Liver (tissue), 9 donors: Measurements from ENCODE around the gene ZNF615. TPM values are rescaled to one million over a fixed set of nuclear protein-coding genes. Genes with fewer than 3 reads are reported as not detected.

Experiments used
- DNase-seq: peaks from one replicate; pipeline ENCODE4 v3.0.0-alpha.2; 2017; ENCODE audit warnings: low spot score
- H3K27ac ChIP-seq, 2 donors: one replicate each; pipeline ENCODE4 v1.7.0; 2013; ENCODE audit warnings: inconsistent platforms in 2 of 2, low read length in 2 of 2, control low read depth in 1 of 2, low read depth in 1 of 2, mild to moderate bottlenecking in 1 of 2
- H3K27me3 ChIP-seq, 4 donors: one replicate each; pipeline versions ENCODE4 v1.6.1 to v1.7.0; 2013; ENCODE audit warnings: low read length in 3 of 4, inconsistent platforms in 1 of 4, mild to moderate bottlenecking in 1 of 4, moderate library complexity in 1 of 4; ENCODE audit not compliant: control insufficient read depth in 4 of 4, insufficient read depth in 4 of 4
- H3K36me3 ChIP-seq, 4 donors: one replicate each; pipeline versions ENCODE4 v1.6.1 to v1.7.0; 2013; ENCODE audit warnings: low read length in 3 of 4, mild to moderate bottlenecking in 3 of 4, low read depth in 1 of 4, moderate library complexity in 1 of 4; ENCODE audit not compliant: control insufficient read depth in 4 of 4, insufficient read depth in 3 of 4
- H3K4me1 ChIP-seq, 4 donors: one replicate each; pipeline versions ENCODE4 v1.6.1 to v1.7.0; 2013; ENCODE audit warnings: low read length in 3 of 4, mild to moderate bottlenecking in 3 of 4, moderate library complexity in 1 of 4; ENCODE audit not compliant: control insufficient read depth in 4 of 4, insufficient read depth in 4 of 4
- H3K4me3 ChIP-seq, 3 donors: one replicate each; pipeline versions ENCODE4 v1.6.1 to v1.7.0; 2013; ENCODE audit warnings: low read length in 3 of 3, control low read depth in 1 of 3, low read depth in 1 of 3, mild to moderate bottlenecking in 1 of 3
- H3K9ac ChIP-seq, 2 donors: one replicate each; pipeline ENCODE4 v1.7.0; 2013; ENCODE audit warnings: low read length in 2 of 2, mild to moderate bottlenecking in 2 of 2, moderate library complexity in 2 of 2, control low read depth in 1 of 2, low read depth in 1 of 2
- H3K9me3 ChIP-seq, 4 donors: one replicate each; pipeline versions ENCODE4 v1.6.1 to v1.7.0; 2013; ENCODE audit warnings: low read length in 3 of 4; ENCODE audit not compliant: control insufficient read depth in 4 of 4
- EGR1 ChIP-seq, 2 donors: IDR thresholded peaks; 2 replicates each; pipeline ENCODE4 v1.6.1; 2016 to 2018; ENCODE audit warnings: antibody characterized with exemption in 2 of 2, low read depth in 2 of 2
- FOXA1 ChIP-seq: IDR thresholded peaks from 2 replicates; pipeline ENCODE4 v1.6.1; 2016; ENCODE audit warnings: antibody characterized with exemption
- FOXA2 ChIP-seq: IDR thresholded peaks from 2 replicates; pipeline ENCODE4 v1.6.1; 2016; ENCODE audit warnings: antibody characterized with exemption
- HNF4A ChIP-seq, 2 donors: conservative IDR thresholded peaks; 2 replicates each; pipeline ENCODE4 v1.6.1; 2016; ENCODE audit warnings: antibody characterized with exemption in 2 of 2, mild to moderate bottlenecking in 2 of 2
- HNF4G ChIP-seq: IDR thresholded peaks from 2 replicates; pipeline ENCODE4 v1.6.1; 2016; ENCODE audit warnings: antibody characterized with exemption
- JUND ChIP-seq, 2 donors: IDR thresholded peaks; 2 replicates each; pipeline ENCODE4 v1.6.1; 2016; ENCODE audit warnings: antibody characterized with exemption in 2 of 2
- RAD21 ChIP-seq, 2 donors: IDR thresholded peaks; 2 replicates each; pipeline ENCODE4 v1.6.1; 2016; ENCODE audit warnings: antibody characterized with exemption in 2 of 2, mild to moderate bottlenecking in 2 of 2
- RXRA ChIP-seq, 2 donors: IDR thresholded peaks; 2 replicates each; pipeline ENCODE4 v1.6.1; 2017 to 2018; ENCODE audit warnings: antibody characterized with exemption in 2 of 2, mild to moderate bottlenecking in 1 of 2
- YY1 ChIP-seq: IDR thresholded peaks from 2 replicates; pipeline ENCODE4 v1.6.1; 2016; ENCODE audit warnings: antibody characterized with exemption, mild to moderate bottlenecking
- WGBS: extraction: QIAGEN DNeasy Blood & Tissue Kit; methylation state at CpG from one replicate; pipeline ENCODE4 v1.1.7; 2013; 5-methylcytosine and 5-hydroxymethylcytosine counted together
- polyA plus RNA-seq, 2 donors: library from polyadenylated mRNA; stranded (reverse) in 1 of 2; unstranded in 1 of 2; fragments of 200-250 nt in 1 of 2; fragments of >200 nt in 1 of 2; fragmentation: Nextera tagmentation in 1 of 2; extraction: Ambion mirVana in 1 of 2; gene quantifications; one replicate each; pipeline versions ENCODE4 v1.2.1 to v1.2.3, GENCODE V29; 2013 to 2015
- total RNA-seq, 2 donors: library from RNA; depleted of rRNA; stranded (reverse); fragments of >200 nt; gene quantifications; one replicate each; pipeline ENCODE4 v1.2.3, GENCODE V29; 2014
- TF ChIP-seq, protein P1 (sequence below): fragments of 150-350 bp; IDR thresholded peaks from 2 replicates; pipeline ENCODE4 v1.5.1; 2017; ENCODE audit warnings: improper control_type of control experiment, low read depth, low read length; ENCODE audit not compliant: missing input control
- TF ChIP-seq, protein P2 (sequence below): IDR thresholded peaks from 2 replicates; pipeline ENCODE4 v1.6.1; 2016; ENCODE audit warnings: antibody characterized with exemption, mild to moderate bottlenecking
- TF ChIP-seq, protein P3 (sequence below): IDR thresholded peaks from 2 replicates; pipeline ENCODE4 v1.6.1; 2016; ENCODE audit warnings: antibody characterized with exemption
- donor health status: healthy.
- donor health status: healthy.
- donor health status: healthy.
- donor health status: healthy.
- donor health status: healthy.

Gene ZNF615
- total and polyA plus RNA-seq, 4 donors, result 1.7 to 6.2 (median 2.9) TPM

DNA sequence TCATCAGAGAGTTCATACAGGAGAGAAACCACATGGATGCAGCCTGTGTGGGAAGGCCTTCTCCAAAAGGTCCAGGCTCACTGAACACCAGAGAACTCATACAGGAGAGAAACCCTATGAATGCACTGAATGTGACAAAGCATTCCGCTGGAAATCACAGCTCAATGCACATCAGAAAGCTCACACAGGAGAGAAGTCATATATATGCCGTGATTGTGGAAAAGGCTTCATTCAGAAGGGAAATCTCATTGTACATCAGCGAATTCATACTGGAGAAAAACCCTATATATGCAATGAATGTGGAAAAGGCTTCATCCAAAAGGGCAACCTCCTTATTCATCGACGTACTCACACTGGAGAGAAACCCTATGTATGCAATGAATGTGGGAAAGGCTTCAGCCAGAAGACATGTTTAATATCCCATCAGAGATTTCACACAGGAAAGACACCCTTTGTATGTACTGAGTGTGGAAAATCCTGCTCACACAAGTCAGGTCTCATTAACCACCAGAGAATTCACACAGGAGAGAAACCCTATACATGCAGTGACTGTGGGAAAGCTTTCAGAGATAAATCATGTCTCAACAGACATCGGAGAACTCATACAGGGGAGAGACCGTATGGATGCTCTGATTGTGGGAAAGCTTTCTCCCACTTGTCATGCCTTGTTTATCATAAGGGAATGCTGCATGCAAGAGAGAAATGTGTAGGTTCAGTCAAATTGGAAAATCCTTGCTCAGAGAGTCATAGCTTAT lies 63.0 kb downstream of the ZNF615 start:
- DNase-seq, result no peak
- Histone ChIP-seq H3K4me3 (peak overlapping the region in 2 of 3 donors; percentile 34 to 75), H3K36me3 (peaks cover 18 to 59% (median 53%) of the 10 kb centered on the region in 4 donors), H3K9me3 (peaks cover 63 to 96% (median 87%) of the 10 kb centered on the region in 4 donors), H3K27ac (no peak overlapping the region), H3K4me1 (no peaks in the 10 kb centered on the region), H3K27me3 (no peaks in the 10 kb centered on the region), H3K9ac (no peak overlapping the region)
- WGBS, result 98% methylated on average over 7 of the region's 7 CpGs
- no peak for TF ChIP-seq JUND (IDR thresholded peaks at IDR 0.05)
- TF ChIP-seq HNF4G, result no peak
- no peak for TF ChIP-seq HNF4A (conservative IDR thresholded peaks at IDR 0.05)
- TF ChIP-seq, protein P1, sequence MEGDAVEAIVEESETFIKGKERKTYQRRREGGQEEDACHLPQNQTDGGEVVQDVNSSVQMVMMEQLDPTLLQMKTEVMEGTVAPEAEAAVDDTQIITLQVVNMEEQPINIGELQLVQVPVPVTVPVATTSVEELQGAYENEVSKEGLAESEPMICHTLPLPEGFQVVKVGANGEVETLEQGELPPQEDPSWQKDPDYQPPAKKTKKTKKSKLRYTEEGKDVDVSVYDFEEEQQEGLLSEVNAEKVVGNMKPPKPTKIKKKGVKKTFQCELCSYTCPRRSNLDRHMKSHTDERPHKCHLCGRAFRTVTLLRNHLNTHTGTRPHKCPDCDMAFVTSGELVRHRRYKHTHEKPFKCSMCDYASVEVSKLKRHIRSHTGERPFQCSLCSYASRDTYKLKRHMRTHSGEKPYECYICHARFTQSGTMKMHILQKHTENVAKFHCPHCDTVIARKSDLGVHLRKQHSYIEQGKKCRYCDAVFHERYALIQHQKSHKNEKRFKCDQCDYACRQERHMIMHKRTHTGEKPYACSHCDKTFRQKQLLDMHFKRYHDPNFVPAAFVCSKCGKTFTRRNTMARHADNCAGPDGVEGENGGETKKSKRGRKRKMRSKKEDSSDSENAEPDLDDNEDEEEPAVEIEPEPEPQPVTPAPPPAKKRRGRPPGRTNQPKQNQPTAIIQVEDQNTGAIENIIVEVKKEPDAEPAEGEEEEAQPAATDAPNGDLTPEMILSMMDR, result no peak
- TF ChIP-seq FOXA1, result no peak
- no peak for TF ChIP-seq FOXA2
- TF ChIP-seq, protein P2, sequence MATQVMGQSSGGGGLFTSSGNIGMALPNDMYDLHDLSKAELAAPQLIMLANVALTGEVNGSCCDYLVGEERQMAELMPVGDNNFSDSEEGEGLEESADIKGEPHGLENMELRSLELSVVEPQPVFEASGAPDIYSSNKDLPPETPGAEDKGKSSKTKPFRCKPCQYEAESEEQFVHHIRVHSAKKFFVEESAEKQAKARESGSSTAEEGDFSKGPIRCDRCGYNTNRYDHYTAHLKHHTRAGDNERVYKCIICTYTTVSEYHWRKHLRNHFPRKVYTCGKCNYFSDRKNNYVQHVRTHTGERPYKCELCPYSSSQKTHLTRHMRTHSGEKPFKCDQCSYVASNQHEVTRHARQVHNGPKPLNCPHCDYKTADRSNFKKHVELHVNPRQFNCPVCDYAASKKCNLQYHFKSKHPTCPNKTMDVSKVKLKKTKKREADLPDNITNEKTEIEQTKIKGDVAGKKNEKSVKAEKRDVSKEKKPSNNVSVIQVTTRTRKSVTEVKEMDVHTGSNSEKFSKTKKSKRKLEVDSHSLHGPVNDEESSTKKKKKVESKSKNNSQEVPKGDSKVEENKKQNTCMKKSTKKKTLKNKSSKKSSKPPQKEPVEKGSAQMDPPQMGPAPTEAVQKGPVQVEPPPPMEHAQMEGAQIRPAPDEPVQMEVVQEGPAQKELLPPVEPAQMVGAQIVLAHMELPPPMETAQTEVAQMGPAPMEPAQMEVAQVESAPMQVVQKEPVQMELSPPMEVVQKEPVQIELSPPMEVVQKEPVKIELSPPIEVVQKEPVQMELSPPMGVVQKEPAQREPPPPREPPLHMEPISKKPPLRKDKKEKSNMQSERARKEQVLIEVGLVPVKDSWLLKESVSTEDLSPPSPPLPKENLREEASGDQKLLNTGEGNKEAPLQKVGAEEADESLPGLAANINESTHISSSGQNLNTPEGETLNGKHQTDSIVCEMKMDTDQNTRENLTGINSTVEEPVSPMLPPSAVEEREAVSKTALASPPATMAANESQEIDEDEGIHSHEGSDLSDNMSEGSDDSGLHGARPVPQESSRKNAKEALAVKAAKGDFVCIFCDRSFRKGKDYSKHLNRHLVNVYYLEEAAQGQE, result no peak
- TF ChIP-seq RAD21 (IDR thresholded peaks at IDR 0.05), result no peak
- no peak for TF ChIP-seq YY1
- TF ChIP-seq EGR1 (IDR thresholded peaks at IDR 0.05; ENCODE audit: low read depth in 2 of 2), result no peak
- TF ChIP-seq RXRA (IDR thresholded peaks at IDR 0.05), result no peak
- TF ChIP-seq, protein P3, sequence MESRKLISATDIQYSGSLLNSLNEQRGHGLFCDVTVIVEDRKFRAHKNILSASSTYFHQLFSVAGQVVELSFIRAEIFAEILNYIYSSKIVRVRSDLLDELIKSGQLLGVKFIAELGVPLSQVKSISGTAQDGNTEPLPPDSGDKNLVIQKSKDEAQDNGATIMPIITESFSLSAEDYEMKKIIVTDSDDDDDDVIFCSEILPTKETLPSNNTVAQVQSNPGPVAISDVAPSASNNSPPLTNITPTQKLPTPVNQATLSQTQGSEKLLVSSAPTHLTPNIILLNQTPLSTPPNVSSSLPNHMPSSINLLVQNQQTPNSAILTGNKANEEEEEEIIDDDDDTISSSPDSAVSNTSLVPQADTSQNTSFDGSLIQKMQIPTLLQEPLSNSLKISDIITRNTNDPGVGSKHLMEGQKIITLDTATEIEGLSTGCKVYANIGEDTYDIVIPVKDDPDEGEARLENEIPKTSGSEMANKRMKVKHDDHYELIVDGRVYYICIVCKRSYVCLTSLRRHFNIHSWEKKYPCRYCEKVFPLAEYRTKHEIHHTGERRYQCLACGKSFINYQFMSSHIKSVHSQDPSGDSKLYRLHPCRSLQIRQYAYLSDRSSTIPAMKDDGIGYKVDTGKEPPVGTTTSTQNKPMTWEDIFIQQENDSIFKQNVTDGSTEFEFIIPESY, result no peak

Other genes with a start within 250 kb of the ZNF615 start
- 1 to 10 TPM; 3.8 to 4.1 TPM for gene FPR2, start 247.0 kb downstream of the ZNF615 start, total RNA-seq
- gene FPR2, start 247.0 kb downstream of the ZNF615 start, polyA plus RNA-seq, result under 1 TPM; 0.15 to 0.89 TPM
- 1 to 10 TPM; 3.6 to 7.8 TPM for gene FPR3, start 213.1 kb downstream of the ZNF615 start, total RNA-seq
- gene FPR3, start 213.1 kb downstream of the ZNF615 start, polyA plus RNA-seq, result 1 to 10 TPM; 1.0 to 4.5 TPM
- 1 to 10 TPM; 3.1 to 5.4 TPM for gene ZNF577, start 120.3 kb downstream of the ZNF615 start, total RNA-seq
- 1 to 10 TPM; 2.0 to 2.6 TPM for gene ZNF577, start 120.3 kb downstream of the ZNF615 start, polyA plus RNA-seq
- gene ZNF649, start 103.2 kb downstream of the ZNF615 start, total RNA-seq, result 1 to 10 TPM; 4.2 to 5.0 TPM
- 1 to 10 TPM in 1 of 2 donors, under 1 TPM in 1; 0.83 to 1.9 TPM for gene ZNF649, start 103.2 kb downstream of the ZNF615 start, polyA plus RNA-seq
- gene ZNF613, start 80.7 kb downstream of the ZNF615 start, total RNA-seq, result 1 to 10 TPM; 2.6 to 2.8 TPM
- gene ZNF613, start 80.7 kb downstream of the ZNF615 start, polyA plus RNA-seq, result 1 to 10 TPM; 1.1 to 1.3 TPM
- 1 to 10 TPM; 3.7 to 4.9 TPM for gene ZNF350, start 21.4 kb downstream of the ZNF615 start, total RNA-seq
- 1 to 10 TPM; 2.1 to 3.6 TPM for gene ZNF350, start 21.4 kb downstream of the ZNF615 start, polyA plus RNA-seq
- gene ZNF614, start 20.2 kb upstream of the ZNF615 start, total RNA-seq, result 1 to 10 TPM; 2.2 to 4.7 TPM
- gene ZNF614, start 20.2 kb upstream of the ZNF615 start, polyA plus RNA-seq, result 1 to 10 TPM; 1.1 TPM
- gene ZNF432, start 40.6 kb upstream of the ZNF615 start, total RNA-seq, result 1 to 10 TPM; 2.8 to 4.8 TPM
- gene ZNF432, start 40.6 kb upstream of the ZNF615 start, polyA plus RNA-seq, result under 1 TPM; 0.83 to 0.99 TPM
- gene ZNF841, start 87.6 kb upstream of the ZNF615 start, total RNA-seq, result 10 to 100 TPM in 1 of 2 donors, 1 to 10 TPM in 1; 5.9 to 11.1 TPM
- 1 to 10 TPM in 1 of 2 donors, under 1 TPM in 1; 0.86 to 2.5 TPM for gene ZNF841, start 87.6 kb upstream of the ZNF615 start, polyA plus RNA-seq
- gene ZNF616, start 131.7 kb upstream of the ZNF615 start, total RNA-seq, result 1 to 10 TPM; 4.1 TPM
- 1 to 10 TPM; 1.5 to 3.0 TPM for gene ZNF616, start 131.7 kb upstream of the ZNF615 start, polyA plus RNA-seq
- gene ZNF836, start 163.4 kb upstream of the ZNF615 start, total RNA-seq, result 1 to 10 TPM; 1.9 to 3.1 TPM
- 1 to 10 TPM in 1 of 2 donors, under 1 TPM in 1; 0.85 to 1.7 TPM for gene ZNF836, start 163.4 kb upstream of the ZNF615 start, polyA plus RNA-seq
- 10 to 100 TPM; 33.6 to 58.1 TPM for gene PPP2R1A, start 181.8 kb upstream of the ZNF615 start, total RNA-seq
- gene PPP2R1A, start 181.8 kb upstream of the ZNF615 start, polyA plus RNA-seq, result 10 to 100 TPM; 61.6 TPM